T-helper 1 cell treated with Interleukin-12 subunit alpha and Interleukin-12 subunit beta and Interleukin-4 antibody, amounts not matched to agents 30 ng/mL and 1 ng/mL, for 36 hours (primary cell): ENCODE data around the gene FKBP1A. TPM values are rescaled to one million over a fixed set of nuclear protein-coding genes. Genes with fewer than 3 reads are reported as not detected.

Experiments used
- intact Hi-C: fragments of 100-400 bp; cut with micrococcal nuclease; formaldehyde crosslinking; loops from one replicate; pipeline ENCODE4 v1.15.1; 2024
- total RNA-seq: library from RNA; stranded (reverse); gene quantifications from 2 replicates; pipeline ENCODE4 v1.2.3, GENCODE V29; 2022

FKBP1A gene
- total RNA-seq, 1 donor from 2014 or later = 254 TPM

GRCh38 chr20:1323256-1323655 is 69.6 kb downstream of the FKBP1A start:
- intact Hi-C loops = loop anchor here (10.0 kb wide), 1 partner anchor 1152 kb away; the partner anchor contains the start of gene SNRPB

DNA sequence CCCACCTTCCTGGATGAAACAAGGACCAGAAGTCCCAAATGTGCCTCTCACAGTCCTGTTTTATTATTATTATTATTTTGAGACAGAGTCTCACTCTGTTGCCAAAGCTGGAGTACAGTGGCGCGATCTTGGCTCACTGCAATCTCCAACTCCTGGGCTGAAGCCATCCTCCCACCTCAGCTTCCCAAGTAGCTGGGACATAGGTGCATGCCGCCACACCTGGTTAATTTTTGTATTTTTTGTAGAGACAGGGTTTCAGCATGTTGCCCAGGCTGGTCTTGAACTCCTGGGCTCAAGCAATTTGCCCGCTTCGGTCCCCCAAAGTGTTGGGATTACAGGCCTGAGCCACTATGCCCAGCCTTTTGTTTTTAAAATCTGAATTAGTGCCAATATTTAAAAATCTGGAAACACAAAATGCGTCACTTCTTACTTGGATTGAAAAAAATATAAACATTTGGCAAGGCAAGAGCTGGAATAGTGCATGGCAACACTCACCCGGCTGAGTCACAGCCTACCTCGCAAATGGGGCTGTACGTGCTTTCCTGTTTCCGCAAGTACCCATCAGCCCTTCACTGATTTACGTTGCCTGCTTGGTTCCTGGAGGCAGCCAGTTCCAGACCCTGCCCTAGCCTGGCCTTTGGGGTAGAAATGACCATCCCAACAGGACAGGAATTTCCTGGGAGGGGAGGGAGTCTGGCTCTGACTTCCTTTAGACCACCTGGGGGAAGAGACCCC is 70.2 kb downstream of the FKBP1A start:
- intact Hi-C loops = loop anchor here (10.0 kb wide), 1 partner anchor 1152 kb away; the partner anchor contains the start of gene SNRPB

DNA sequence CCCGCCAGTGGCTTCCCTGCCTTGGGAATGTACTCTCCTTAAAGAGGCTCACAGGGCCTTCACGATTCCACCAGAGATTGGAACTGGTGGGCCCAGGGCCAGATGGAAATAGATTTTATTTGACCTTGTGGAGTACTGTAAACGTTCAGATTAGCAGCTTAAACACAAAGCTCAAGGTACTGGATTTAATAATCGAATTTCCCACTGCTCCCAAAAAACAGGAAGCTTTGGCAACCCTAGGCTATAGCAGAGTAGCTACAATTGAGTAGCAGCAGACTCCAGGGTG is 71.3 kb downstream of the FKBP1A start:
- intact Hi-C loops = loop anchor here (10.0 kb wide), 1 partner anchor 1153 kb away; the partner anchor contains the start of gene SNRPB

GRCh38 chr20:1320902-1321653 is 71.8 kb downstream of the FKBP1A start:
- intact Hi-C loops = loop anchor here (10.0 kb wide), 1 partner anchor 1154 kb away; the partner anchor contains the start of gene SNRPB

DNA sequence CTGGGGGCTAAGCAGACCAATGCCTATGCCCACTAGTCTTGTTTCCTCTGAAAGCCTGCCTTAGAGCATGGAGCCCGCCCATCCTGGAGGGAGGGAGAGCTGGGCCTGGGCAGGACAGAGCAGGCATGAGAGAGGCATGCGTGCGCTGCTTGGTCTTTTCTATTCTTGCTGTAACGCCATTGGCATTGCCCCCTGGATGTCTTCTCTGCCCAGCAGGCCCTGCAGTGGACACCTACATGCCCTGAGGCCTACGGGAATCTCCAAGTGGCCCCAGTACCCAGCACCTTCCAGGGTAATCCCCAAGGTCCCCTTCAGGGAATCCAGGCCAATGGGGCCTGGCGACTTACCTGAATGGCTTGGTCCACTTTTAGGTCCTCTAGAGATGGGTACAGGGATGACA is 72.8 kb downstream of the FKBP1A start:
- intact Hi-C loops = loop anchor here (10.0 kb wide), 1 partner anchor 1155 kb away; the partner anchor contains the start of gene SNRPB

DNA sequence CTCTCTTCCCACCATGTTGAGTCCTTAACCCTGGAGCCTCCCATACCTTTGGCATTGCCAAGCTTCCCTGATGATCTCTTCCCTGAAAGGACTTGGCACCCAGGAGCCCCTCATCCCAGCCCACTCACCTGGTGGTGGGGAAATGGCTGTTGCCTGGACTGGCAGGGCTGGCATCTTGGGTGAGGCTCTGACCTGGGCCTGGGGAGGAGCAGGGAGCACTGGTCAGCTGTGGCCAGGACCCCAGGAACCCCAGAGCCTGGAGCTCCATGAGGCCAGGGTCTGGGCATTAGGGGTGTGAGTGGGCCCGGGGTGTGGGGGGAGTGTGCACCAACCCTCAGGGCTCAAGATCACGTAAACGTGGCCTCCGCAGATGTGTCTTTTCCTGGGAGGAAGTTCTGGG is 73.4 kb downstream of the FKBP1A start:
- intact Hi-C loops = no loop called here

DNA sequence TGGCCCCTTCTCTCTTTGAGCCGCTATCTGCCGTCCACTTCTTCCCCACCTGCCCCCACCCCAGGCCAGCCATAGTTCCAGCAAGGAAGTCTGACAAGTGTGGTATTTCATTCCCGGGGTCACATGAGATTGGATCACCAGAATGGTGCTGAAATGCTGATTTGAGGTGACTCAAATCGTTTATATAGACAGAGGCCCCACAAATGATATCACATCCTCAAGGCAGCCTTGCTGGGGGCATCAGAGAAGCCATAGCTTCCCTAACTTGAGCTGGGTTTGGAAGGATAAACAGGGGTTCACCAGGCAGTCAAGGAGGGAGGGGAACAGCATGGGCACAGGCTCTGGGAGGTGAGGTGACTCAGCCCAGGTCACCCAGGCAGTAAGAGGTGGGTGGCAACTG is 73.8 kb downstream of the FKBP1A start:
- intact Hi-C loops = no loop called here

Other genes with a start within 250 kb of the FKBP1A start
- 0.25 TPM in 1 of 2 replicates, not detected in the other for gene TMEM74B, start 208.1 kb downstream of the FKBP1A start, total RNA-seq
- gene C20orf202, start 189.6 kb downstream of the FKBP1A start, total RNA-seq = not detected in 2 replicates
- not detected in 2 replicates for gene RAD21L1, start 167.0 kb downstream of the FKBP1A start, total RNA-seq
- gene SNPH, start 126.8 kb downstream of the FKBP1A start, total RNA-seq = 6.1 and 6.8 TPM in 2 replicates
- gene SDCBP2, start 63.9 kb downstream of the FKBP1A start, total RNA-seq = 1.9 and 2.5 TPM in 2 replicates
- 79.3 and 81.3 TPM in 2 replicates for gene NSFL1C, start 73.8 kb upstream of the FKBP1A start, total RNA-seq
- gene SIRPB2, start 98.4 kb upstream of the FKBP1A start, total RNA-seq = not detected in 2 replicates
- 0.29 and 0.39 TPM in 2 replicates for gene SIRPD, start 164.7 kb upstream of the FKBP1A start, total RNA-seq
- 3.0 and 4.5 TPM in 2 replicates for gene SIRPB1, start 227.0 kb upstream of the FKBP1A start, total RNA-seq